H1 (cell line): ENCODE data around the gene CLDN34. TPM values are rescaled to one million over a fixed set of nuclear protein-coding genes. Genes with fewer than 3 reads are reported as not detected.

Source experiments
- CTCF ChIA-PET: fragments of 300-600 bp; sonication (Branson Sonifier 250); formaldehyde crosslinking; loops from one replicate; lab custom pipeline; 2021; ENCODE audit not compliant: partially characterized antibody; lab: Charles Lee
- POLR2A ChIA-PET: fragments of 300-600 bp; sonication (Branson Sonifier 250); formaldehyde crosslinking; loops from one replicate; lab custom pipeline; 2021; ENCODE audit warnings: inconsistent platforms; ENCODE audit not compliant: partially characterized antibody; lab: Charles Lee
- DNase-seq, 2 experiments: peaks; one replicate each; pipeline versions ENCODE4 v3.0.0 to v3.0.0-alpha.2; 2010 to 2022; ENCODE audit warnings: low spot score in 2 of 2, low read depth in 1 of 2, mixed read lengths in 1 of 2
- FAIRE-seq: peaks from 2 replicates; lab custom pipeline; 2011; peaks lifted over from hg19 to GRCh38; lab: Jason Lieb, UNC
- H2AFZ ChIP-seq: 2 replicates; pipeline ENCODE4 v1.8.1; 2012; ENCODE audit warnings: low read length, inconsistent platforms
- H2AK5ac ChIP-seq: 2 replicates; pipeline ENCODE4 v1.6.1; 2013; ENCODE audit warnings: low read depth, low read length
- H2BK120ac ChIP-seq: replicated peaks from 2 replicates; pipeline ENCODE3; 2013; ENCODE audit warnings: low read depth, low read length, inconsistent platforms
- H2BK12ac ChIP-seq: 2 replicates; pipeline ENCODE4 v1.6.1; 2013; ENCODE audit warnings: low read depth, low read length
- H2BK15ac ChIP-seq: 2 replicates; pipeline ENCODE4 v1.6.1; 2013; ENCODE audit warnings: low read length
- H2BK20ac ChIP-seq: 2 replicates; pipeline ENCODE4 v1.6.1; 2013; ENCODE audit warnings: low read length
- H2BK5ac ChIP-seq: 2 replicates; pipeline ENCODE4 v1.6.1; 2013; ENCODE audit warnings: low read depth, low read length
- H3K14ac ChIP-seq: 2 replicates; pipeline ENCODE4 v1.6.1; 2013; ENCODE audit warnings: inconsistent platforms; ENCODE audit not compliant: insufficient read length
- H3K18ac ChIP-seq: 2 replicates; pipeline ENCODE4 v1.6.1; 2013; ENCODE audit warnings: low read length; ENCODE audit errors: extremely low read depth
- H3K23ac ChIP-seq: 2 replicates; pipeline ENCODE4 v1.6.1; 2013; ENCODE audit warnings: inconsistent platforms; ENCODE audit not compliant: insufficient read length
- H3K23me2 ChIP-seq: 2 replicates; pipeline ENCODE4 v1.6.1; 2013; ENCODE audit warnings: low read depth, low read length
- H3K27ac ChIP-seq: 2 replicates; pipeline ENCODE4 v1.6.1; 2011; ENCODE audit warnings: low read depth, low read length, inconsistent platforms
- H3K27me3 ChIP-seq, 4 experiments: replicated peaks in 1 of 4; 1 replicate in 1 of 4; 2 replicates in 3 of 4; pipeline versions ENCODE4 v1.6.1 to v1.8.1; 2011 to 2013; ENCODE audit warnings: low read length in 3 of 4, mild to moderate bottlenecking in 3 of 4, inconsistent platforms in 2 of 4, mixed read lengths in 2 of 4, moderate library complexity in 1 of 4; ENCODE audit not compliant: control insufficient read depth in 3 of 4, insufficient read depth in 3 of 4; ENCODE audit errors: extremely low read depth in 1 of 4
- H3K36me3 ChIP-seq, 4 experiments: 2 replicates each; pipeline versions ENCODE4 v1.6.1 to v1.8.1; 2011 to 2013; ENCODE audit warnings: mild to moderate bottlenecking in 4 of 4, low read length in 3 of 4, moderate library complexity in 2 of 4, control low read depth in 1 of 4, inconsistent platforms in 1 of 4; ENCODE audit not compliant: insufficient read depth in 4 of 4, control insufficient read depth in 2 of 4
- H3K4ac ChIP-seq: replicated peaks from 2 replicates; pipeline ENCODE3; 2013; ENCODE audit warnings: low read length, low read depth, mixed read lengths, inconsistent platforms; ENCODE audit not compliant: insufficient read length
- H3K4me1 ChIP-seq, 4 experiments: replicated peaks in 1 of 4; 1 replicate in 1 of 4; 2 replicates in 3 of 4; pipeline versions ENCODE4 v1.6.1 to v1.8.1; 2011 to 2013; ENCODE audit warnings: low read length in 3 of 4, inconsistent platforms in 2 of 4, mixed read lengths in 1 of 4; ENCODE audit not compliant: insufficient read depth in 4 of 4, control insufficient read depth in 3 of 4
- H3K4me2 ChIP-seq, 2 experiments: 2 replicates each; pipeline versions ENCODE4 v1.6.1 to v1.8.1; 2011 to 2013; ENCODE audit warnings: low read depth in 2 of 2, low read length in 2 of 2, control low read depth in 1 of 2, inconsistent platforms in 1 of 2, mild to moderate bottlenecking in 1 of 2; ENCODE audit not compliant: insufficient read depth in 1 of 2
- H3K4me3 ChIP-seq, 4 experiments: fragments of 200-600, 300-600 bp in 1 of 4; sonication (generic), shearing (Covaris generic), sonication (Bioruptor Twin) in 1 of 4; 2 replicates each; pipeline versions ENCODE4 v1.5.1 to v1.8.1; 2011 to 2016; ENCODE audit warnings: low read length in 4 of 4, low read depth in 3 of 4, control low read depth in 2 of 4, inconsistent platforms in 2 of 4, mild to moderate bottlenecking in 2 of 4, mixed read lengths in 1 of 4, moderate library complexity in 1 of 4; ENCODE audit not compliant: insufficient read depth in 2 of 4; ENCODE audit errors: extremely low read depth in 1 of 4
- H3K56ac ChIP-seq: replicated peaks from 2 replicates; pipeline ENCODE3; 2013; ENCODE audit warnings: low read depth, mild to moderate bottlenecking, mixed read lengths, low read length, inconsistent platforms; ENCODE audit not compliant: insufficient read length
- H3K79me1 ChIP-seq: 2 replicates; pipeline ENCODE4 v1.6.1; 2013; ENCODE audit warnings: low read depth, low read length, control low read depth
- H3K79me2 ChIP-seq, 2 experiments: 2 replicates each; pipeline versions ENCODE4 v1.6.1 to v1.8.1; 2012 to 2013; ENCODE audit warnings: low read length in 2 of 2, mild to moderate bottlenecking in 2 of 2, inconsistent platforms in 1 of 2; ENCODE audit not compliant: insufficient read depth in 2 of 2, control insufficient read depth in 1 of 2
- H3K9ac ChIP-seq, 4 experiments: replicated peaks in 1 of 4; 1 replicate in 1 of 4; 2 replicates in 3 of 4; pipeline versions ENCODE4 v1.6.1 to v1.8.1; 2011 to 2013; ENCODE audit warnings: low read depth in 3 of 4, low read length in 3 of 4, control low read depth in 2 of 4, mild to moderate bottlenecking in 2 of 4, moderate library complexity in 2 of 4, inconsistent platforms in 1 of 4; ENCODE audit errors: extremely low read depth in 1 of 4
- H3K9me3 ChIP-seq, 2 experiments: 2 replicates each; pipeline versions ENCODE4 v1.6.1 to v1.8.1; 2012 to 2013; ENCODE audit warnings: mild to moderate bottlenecking in 2 of 2, moderate library complexity in 2 of 2, control low read depth in 1 of 2, inconsistent platforms in 1 of 2, low read depth in 1 of 2, low read length in 1 of 2, mixed read lengths in 1 of 2; ENCODE audit not compliant: insufficient read depth in 2 of 2
- H4K20me1 ChIP-seq, 2 experiments: replicated peaks in 1 of 2; 2 replicates each; pipeline versions ENCODE3 to v1.8.1; 2011 to 2013; ENCODE audit warnings: inconsistent platforms in 2 of 2, low read length in 2 of 2, mild to moderate bottlenecking in 1 of 2; ENCODE audit not compliant: insufficient read depth in 2 of 2, control insufficient read depth in 1 of 2
- H4K5ac ChIP-seq: 2 replicates; pipeline ENCODE4 v1.6.1; 2013; ENCODE audit warnings: low read length, low read depth, mixed read lengths, inconsistent platforms; ENCODE audit not compliant: insufficient read length
- H4K8ac ChIP-seq: 2 replicates; pipeline ENCODE4 v1.8.0; 2013; ENCODE audit warnings: mild to moderate bottlenecking, moderate library complexity, low read length, inconsistent platforms; ENCODE audit not compliant: insufficient read depth; ENCODE audit errors: extremely low read depth
- H4K91ac ChIP-seq: replicated peaks from 2 replicates; pipeline ENCODE3; 2013; ENCODE audit warnings: low read length, mixed read lengths, inconsistent platforms; ENCODE audit not compliant: insufficient read length
- HDAC6 ChIP-seq: IDR thresholded peaks from one replicate; pipeline ENCODE4 v1.7.1; 2012; ENCODE audit warnings: low read depth, mild to moderate bottlenecking, inconsistent platforms, low read length, moderate library complexity
- JUND ChIP-seq: IDR thresholded peaks from 2 replicates; pipeline ENCODE4 v1.6.1; 2011; ENCODE audit warnings: mild to moderate bottlenecking, improper control_type of control experiment, low read length
- KDM4A ChIP-seq: IDR thresholded peaks from one replicate; pipeline ENCODE4 v1.7.1; 2012; ENCODE audit warnings: low read depth, mild to moderate bottlenecking, moderate library complexity, low read length, inconsistent platforms; ENCODE audit not compliant: severe bottlenecking
- PHF8 ChIP-seq: fragments of 200-600 bp; sonication (generic); conservative IDR thresholded peaks from 2 replicates; pipeline ENCODE4 v1.7.1; 2012; ENCODE audit warnings: low read depth, mild to moderate bottlenecking, inconsistent platforms, low read length, moderate library complexity
- POLR2AphosphoS5 ChIP-seq: IDR thresholded peaks from 2 replicates; pipeline ENCODE4 v1.6.1; 2011; ENCODE audit warnings: low read depth, low read length
- RFX5 ChIP-seq: IDR thresholded peaks from 2 replicates; pipeline ENCODE4 v1.6.1; 2011; ENCODE audit warnings: low read depth, low read length, improper control_type of control experiment, borderline replicate concordance
- RXRA ChIP-seq: IDR thresholded peaks from 2 replicates; pipeline ENCODE4 v1.6.1; 2011; ENCODE audit warnings: low read depth, mild to moderate bottlenecking, low read length, moderate library complexity; ENCODE audit not compliant: insufficient read depth
- SRF ChIP-seq: IDR thresholded peaks from 2 replicates; pipeline ENCODE4 v1.6.1; 2011; ENCODE audit warnings: mild to moderate bottlenecking, low read depth, low read length, moderate library complexity
- SUZ12 ChIP-seq: fragments of 200-600 bp; sonication (generic); IDR thresholded peaks from 2 replicates; pipeline ENCODE4 v1.6.1; 2012; ENCODE audit warnings: mild to moderate bottlenecking, inconsistent platforms, low read length, moderate library complexity, mixed read lengths
- TAF1 ChIP-seq: IDR thresholded peaks from 2 replicates; pipeline ENCODE4 v1.6.1; 2011; ENCODE audit warnings: mild to moderate bottlenecking, low read depth, low read length
- whole genome bisulfite sequencing, 2 experiments: shearing (Covaris generic) in 1 of 2; methylation state at CpG; one replicate each; pipeline versions ENCODE4 v1.1.6 to v1.1.7; 2013 to 2015; ENCODE audit warnings: low lambda C conversion rate in 2 of 2, mixed read lengths in 2 of 2, inconsistent platforms in 1 of 2, low coverage in 1 of 2, missing lambda C conversion rate in 1 of 2; ENCODE audit not compliant: insufficient replicate concordance in 2 of 2, insufficient coverage in 1 of 2, insufficient read length in 1 of 2; ENCODE audit errors: extremely low coverage in 1 of 2, missing lambda C conversion rate in 1 of 2; 5-methylcytosine and 5-hydroxymethylcytosine counted together
- polyA plus RNA-seq, 7 experiments: library from polyadenylated mRNA; depleted of rRNA in 3 of 7; stranded (reverse) in 5 of 7; unstranded in 2 of 7; fragments of >200 nt in 5 of 7; fragments of 200-250 nt in 2 of 7; gene quantifications; 1 replicate in 5 of 7; 2 replicates in 1 of 7; 4 replicates in 1 of 7; pipeline versions ENCODE4 v1.2.1 to v1.2.3, GENCODE V29; 2011 to 2013; ENCODE audit warnings: missing spikeins in 2 of 7, mixed read lengths in 2 of 7
- total RNA-seq: library from RNA; stranded (reverse); fragmentation: NEBNext Ultra II Directional; extraction: Animal tissue kit (Norgen Biotek cat#: 25700); gene quantifications from 2 replicates; pipeline ENCODE4 v1.2.1, GENCODE V29; 2021

Gene CLDN34
- total and polyA plus RNA-seq, 2 of the 8 experiments (the other 6 are each of a cell fraction or from before 2014, with no cell fraction given) = 0.26 to 0.50 TPM

- TF ChIP-seq POLR2AphosphoS5 (no peak), HDAC6 (no peak), KDM4A (peak; percentile 22), TAF1 (0 out of 2 replicates have a peak, but pooled peaks have one; percentile 24), SUZ12 (no peak), JUND (no peak), RFX5 (no peak), PHF8 (no peak), SRF (no peak), RXRA (no peak)
- 4% methylated on average over 11 of the region's 87 CpGs; no CpG with 5 or more reads in 1 of the 2 experiments for WGBS, 2 experiments
- H3K27me3 ChIP-seq = no peaks in the 10 kb centered on the region
- H4K5ac ChIP-seq = no peak overlapping the region
- H2BK20ac ChIP-seq = no peak overlapping the region
- H3K4me3 ChIP-seq = peak overlapping the region; percentile 47 to 68 (median 58)
- peaks cover 0 to 17% (median 7%) of the 10 kb centered on the region in 4 experiments; a peak in 5 of 7 replicates for H3K4me1 ChIP-seq
- H3K36me3 ChIP-seq = no peaks in the 10 kb centered on the region
- H3K4ac ChIP-seq = no peak overlapping the region
- no peak overlapping the region; the same call in 1 of the 2 replicates for H3K18ac ChIP-seq
- no peak overlapping the region for H3K23ac ChIP-seq
- H3K23me2 ChIP-seq = peaks cover 3% of the 10 kb centered on the region; the same call in 1 of the 2 replicates
- H2BK15ac ChIP-seq = no peak overlapping the region
- no peak overlapping the region for H2BK120ac ChIP-seq
- H2BK5ac ChIP-seq = no peak overlapping the region
- DNase-seq (peak in 1 of 2 experiments; percentile 51), FAIRE-seq (no peak)
- H4K8ac ChIP-seq = no peak overlapping the region
- POLR2A ChIA-PET = interaction anchor here (1.1 to 2.9 kb wide), 2 partner anchors 25 to 40 kb away, joined by 4 to 12 read pairs; no protein-coding TSS in a partner anchor
- no peak overlapping the region for H3K56ac ChIP-seq
- no peak overlapping the region for H4K91ac ChIP-seq
- no peak overlapping the region for H3K14ac ChIP-seq
- H2BK12ac ChIP-seq = no peak overlapping the region
- H3K79me1 ChIP-seq = no peaks in the 10 kb centered on the region
- H3K27ac ChIP-seq = no peak overlapping the region
- H3K79me2 ChIP-seq = peaks cover 0 to 46% of the 10 kb centered on the region in 2 experiments; a peak in 2 of 4 replicates
- H3K9ac ChIP-seq = peak overlapping the region in 1 of 4 experiments; percentile 69; a peak in 3 of 7 replicates
- H4K20me1 ChIP-seq = peaks cover 0 to 4% of the 10 kb centered on the region in 2 experiments
- CTCF ChIA-PET = interaction anchor here (0.7 to 1.7 kb wide), 4 partner anchors 18 to 104 kb away, joined by 3 to 8 read pairs (median 4); no protein-coding TSS in a partner anchor
- no peaks in the 10 kb centered on the region for H3K9me3 ChIP-seq
- no peak overlapping the region for H2AK5ac ChIP-seq
- H2AFZ ChIP-seq = no peak overlapping the region
- H3K4me2 ChIP-seq = peak overlapping the region; percentile 62 to 82
Observed at GRCh38 chrX:10015723-10016518, 48.8 kb downstream of the CLDN34 start.
